ENCODE data around the gene GDI1. TPM values are rescaled to one million over a fixed set of nuclear protein-coding genes. Genes with fewer than 3 reads are reported as not detected.

Gene GDI1
- total RNA-seq, 1 experiment from 2014 or later: 96.1 TPM

GRCh38 chrX:154486396-154487207 lies 49.6 kb downstream of the GDI1 start, which contains the start of gene UBL4A:
Gene UBL4A, minus strand, starts transcription at chrX:154486615. Its CDS starts 31 bp downstream, at chrX:154486584.
- H3K36me3 ChIP-seq (ENCODE audit: low read depth, low read length): peaks cover 15% of the 10 kb centered on the region
- peaks cover 52% of the 10 kb centered on the region for H3K79me2 ChIP-seq (ENCODE audit: low read length)
- H3K4me3 ChIP-seq (ENCODE audit: low read length): peak within 1 kb of the TSS; percentile 83
- H3K4me2 ChIP-seq (ENCODE audit: low read length): peak within 1 kb of the TSS; percentile 96
- POLR2A ChIA-PET (ENCODE audit: unreplicated experiment): no interaction called here
- intact Hi-C loops (cut with micrococcal nuclease): no loop called here
- no peaks in the 10 kb centered on the region for H4K20me1 ChIP-seq (ENCODE audit: low read length)
- H3K27ac ChIP-seq (ENCODE audit: low read length): peak within 1 kb of the TSS; percentile 43
- H2AFZ ChIP-seq (ENCODE audit: low read length): peak within 1 kb of the TSS; percentile 73
- no peaks in the 10 kb centered on the region for H3K9me2 ChIP-seq (replicated peaks; ENCODE audit: low read length)
- DNase-seq (peak; percentile 79), ATAC-seq (peak; percentile 28)
- no peaks in the 10 kb centered on the region for H3K9me3 ChIP-seq (ENCODE audit: low read length)
- no peaks in the 10 kb centered on the region for H3K27me3 ChIP-seq (ENCODE audit: low read length)
- CTCF ChIA-PET: no interaction called here
- peaks cover 34% of the 10 kb centered on the region for H3K4me1 ChIP-seq (ENCODE audit: insufficient read depth, low read length)
- TF ChIP-seq CTCF (conservative IDR thresholded peaks at IDR 0.05; ENCODE audit: low read depth, low read length) (no peak), EZH2phosphoT487 (IDR thresholded peaks at IDR 0.05; ENCODE audit: borderline replicate concordance, low read length) (peak; percentile 78)
- no peaks in the 10 kb centered on the region for H3F3A ChIP-seq (ENCODE audit: low read length, unreplicated experiment)
- H3K9ac ChIP-seq (ENCODE audit: low read length): peak within 1 kb of the TSS; percentile 83
- BruUV-seq (replicated peaks): no TSS peak

GRCh38 chrX:154487518-154488290 lies 50.8 kb downstream of the GDI1 start:
- peaks cover 52% of the 10 kb centered on the region for H3K79me2 ChIP-seq (ENCODE audit: low read length)
- peaks cover 15% of the 10 kb centered on the region for H3K36me3 ChIP-seq (ENCODE audit: low read depth, low read length)
- H3K27me3 ChIP-seq (ENCODE audit: low read length): no peaks in the 10 kb centered on the region
- peaks cover 34% of the 10 kb centered on the region for H3K4me1 ChIP-seq (ENCODE audit: insufficient read depth, low read length)
- H3K27ac ChIP-seq (ENCODE audit: low read length): no peak overlapping the region
- ATAC-seq (no peak), DNase-seq (no peak)
- H3K9me2 ChIP-seq (replicated peaks; ENCODE audit: low read length): no peaks in the 10 kb centered on the region
- H3K4me2 ChIP-seq (ENCODE audit: low read length): no peak overlapping the region
- H4K20me1 ChIP-seq (ENCODE audit: low read length): no peaks in the 10 kb centered on the region
- ChIA-PET POLR2A (ENCODE audit: unreplicated experiment) (no interaction called here), CTCF (no interaction called here)
- intact Hi-C loops (cut with micrococcal nuclease): no loop called here
- no peak overlapping the region for H3K4me3 ChIP-seq (ENCODE audit: low read length)
- no peak overlapping the region for H3K9ac ChIP-seq (ENCODE audit: low read length)
- H3K9me3 ChIP-seq (ENCODE audit: low read length): no peaks in the 10 kb centered on the region
- TF ChIP-seq EZH2 (IDR thresholded peaks at IDR 0.05; ENCODE audit: low read length, unreplicated experiment) (no peak), EZH2phosphoT487 (IDR thresholded peaks at IDR 0.05; ENCODE audit: borderline replicate concordance, low read length) (no peak), CTCF (conservative IDR thresholded peaks at IDR 0.05; ENCODE audit: low read depth, low read length) (no peak)
- no peak overlapping the region for H2AFZ ChIP-seq (ENCODE audit: low read length)
- BruUV-seq (replicated peaks): no TSS peak
- H3F3A ChIP-seq (ENCODE audit: low read length, unreplicated experiment): no peaks in the 10 kb centered on the region

All from PC-3 (cell line).